HEK293 (cell line): ENCODE results near the gene BHLHE23.

ENCODE experiments used
- HOXA7 ChIP-seq: sonication (generic); formaldehyde crosslinking; IDR thresholded peaks from 2 replicates; pipeline ENCODE4 v1.8.1; 2022; ENCODE audit warnings: missing genetic modification reagents, borderline replicate concordance
- INSM2 ChIP-seq: fragments of 450-650 bp; formaldehyde crosslinking; IDR thresholded peaks from 2 replicates; pipeline ENCODE4 v1.5.1; 2016; ENCODE audit warnings: missing biosample characterization, missing genetic modification characterization
- ZBTB7A ChIP-seq: fragments of 450-650 bp; formaldehyde crosslinking; IDR thresholded peaks from 2 replicates; pipeline ENCODE4 v1.5.1; 2016; ENCODE audit warnings: low read depth, missing biosample characterization, missing genetic modification characterization
- ZNF658 ChIP-seq: fragments of 450-650 bp; formaldehyde crosslinking; IDR thresholded peaks from 2 replicates; pipeline ENCODE4; 2016; ENCODE audit warnings: missing biosample characterization, missing genetic modification characterization
- TF ChIP-seq, protein P1 (sequence below): fragments of 450-650 bp; formaldehyde crosslinking; IDR thresholded peaks from 2 replicates; pipeline ENCODE4 v1.5.1; 2016; ENCODE audit warnings: missing biosample characterization, missing genetic modification characterization
- TF ChIP-seq, protein P2 (sequence below): fragments of 450-650 bp; formaldehyde crosslinking; IDR thresholded peaks from 2 replicates; pipeline ENCODE4 v1.5.1; 2016; ENCODE audit warnings: missing biosample characterization, missing genetic modification characterization

DNA sequence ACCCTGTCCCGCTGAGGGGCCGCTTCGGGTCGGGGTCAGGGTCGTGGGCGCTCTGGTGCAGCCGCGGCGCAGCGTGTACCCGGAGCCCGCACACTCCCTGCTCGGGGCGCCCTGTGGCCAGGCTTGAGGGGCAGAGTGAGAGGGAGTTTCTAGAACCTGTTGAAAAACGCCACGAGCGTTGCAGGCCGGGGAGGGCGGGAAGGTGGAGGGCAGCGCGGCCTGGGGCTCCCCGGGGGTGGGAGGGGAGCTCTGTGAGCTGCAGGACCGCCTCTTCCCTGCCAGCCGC lies 539 bp upstream of the BHLHE23 start:
- no peak for TF ChIP-seq ZBTB7A
- TF ChIP-seq, protein P1, sequence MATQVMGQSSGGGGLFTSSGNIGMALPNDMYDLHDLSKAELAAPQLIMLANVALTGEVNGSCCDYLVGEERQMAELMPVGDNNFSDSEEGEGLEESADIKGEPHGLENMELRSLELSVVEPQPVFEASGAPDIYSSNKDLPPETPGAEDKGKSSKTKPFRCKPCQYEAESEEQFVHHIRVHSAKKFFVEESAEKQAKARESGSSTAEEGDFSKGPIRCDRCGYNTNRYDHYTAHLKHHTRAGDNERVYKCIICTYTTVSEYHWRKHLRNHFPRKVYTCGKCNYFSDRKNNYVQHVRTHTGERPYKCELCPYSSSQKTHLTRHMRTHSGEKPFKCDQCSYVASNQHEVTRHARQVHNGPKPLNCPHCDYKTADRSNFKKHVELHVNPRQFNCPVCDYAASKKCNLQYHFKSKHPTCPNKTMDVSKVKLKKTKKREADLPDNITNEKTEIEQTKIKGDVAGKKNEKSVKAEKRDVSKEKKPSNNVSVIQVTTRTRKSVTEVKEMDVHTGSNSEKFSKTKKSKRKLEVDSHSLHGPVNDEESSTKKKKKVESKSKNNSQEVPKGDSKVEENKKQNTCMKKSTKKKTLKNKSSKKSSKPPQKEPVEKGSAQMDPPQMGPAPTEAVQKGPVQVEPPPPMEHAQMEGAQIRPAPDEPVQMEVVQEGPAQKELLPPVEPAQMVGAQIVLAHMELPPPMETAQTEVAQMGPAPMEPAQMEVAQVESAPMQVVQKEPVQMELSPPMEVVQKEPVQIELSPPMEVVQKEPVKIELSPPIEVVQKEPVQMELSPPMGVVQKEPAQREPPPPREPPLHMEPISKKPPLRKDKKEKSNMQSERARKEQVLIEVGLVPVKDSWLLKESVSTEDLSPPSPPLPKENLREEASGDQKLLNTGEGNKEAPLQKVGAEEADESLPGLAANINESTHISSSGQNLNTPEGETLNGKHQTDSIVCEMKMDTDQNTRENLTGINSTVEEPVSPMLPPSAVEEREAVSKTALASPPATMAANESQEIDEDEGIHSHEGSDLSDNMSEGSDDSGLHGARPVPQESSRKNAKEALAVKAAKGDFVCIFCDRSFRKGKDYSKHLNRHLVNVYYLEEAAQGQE (tag by site-specific recombination): no peak
- TF ChIP-seq, protein P2, sequence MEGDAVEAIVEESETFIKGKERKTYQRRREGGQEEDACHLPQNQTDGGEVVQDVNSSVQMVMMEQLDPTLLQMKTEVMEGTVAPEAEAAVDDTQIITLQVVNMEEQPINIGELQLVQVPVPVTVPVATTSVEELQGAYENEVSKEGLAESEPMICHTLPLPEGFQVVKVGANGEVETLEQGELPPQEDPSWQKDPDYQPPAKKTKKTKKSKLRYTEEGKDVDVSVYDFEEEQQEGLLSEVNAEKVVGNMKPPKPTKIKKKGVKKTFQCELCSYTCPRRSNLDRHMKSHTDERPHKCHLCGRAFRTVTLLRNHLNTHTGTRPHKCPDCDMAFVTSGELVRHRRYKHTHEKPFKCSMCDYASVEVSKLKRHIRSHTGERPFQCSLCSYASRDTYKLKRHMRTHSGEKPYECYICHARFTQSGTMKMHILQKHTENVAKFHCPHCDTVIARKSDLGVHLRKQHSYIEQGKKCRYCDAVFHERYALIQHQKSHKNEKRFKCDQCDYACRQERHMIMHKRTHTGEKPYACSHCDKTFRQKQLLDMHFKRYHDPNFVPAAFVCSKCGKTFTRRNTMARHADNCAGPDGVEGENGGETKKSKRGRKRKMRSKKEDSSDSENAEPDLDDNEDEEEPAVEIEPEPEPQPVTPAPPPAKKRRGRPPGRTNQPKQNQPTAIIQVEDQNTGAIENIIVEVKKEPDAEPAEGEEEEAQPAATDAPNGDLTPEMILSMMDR (tag by site-specific recombination): no peak
- no peak for TF ChIP-seq INSM2
- TF ChIP-seq HOXA7 (CRISPR knock-in tag): no peak
- no peak for TF ChIP-seq ZNF658
